ENCODE measurements around the gene TACR2. TPM values are rescaled to one million over a fixed set of nuclear protein-coding genes. Genes with fewer than 3 reads are reported as not detected.
"Not testable (repeated sequence)": the region's sequence is repeated elsewhere in the genome, so short reads cannot be mapped to it uniquely, and the experiment has no call there.

TACR2 gene
- polyA plus RNA-seq, 3 donors = 0.19 to 0.23 (median 0.20) TPM

- 6% methylated on average over 32 of the region's 38 CpGs for WGBS (ENCODE audit: insufficient coverage)
Observed at GRCh38 chr10:69451784-69452251, 35.1 kb upstream of the TACR2 start.

GRCh38 chr10:69451209-69451783 is 34.6 kb upstream of the TACR2 start, which contains the start of gene TSPAN15:
TSPAN15 (plus strand) TSS chr10:69451465; CDS start chr10:69451595, 130 bp downstream.
- intact Hi-C loops (cut with micrococcal nuclease) = no loop called here
- Mint-ChIP-seq H3K4me3 (peak within 1 kb of the TSS; percentile 80 to 94), H3K27me3 (ENCODE audit: low read depth in 3 of 3) (peaks cover 20 to 37% (median 29%) of the 10 kb centered on the region in 3 donors), H3K9me3 (peaks cover 0 to 4% (median 0%) of the 10 kb centered on the region in 7 donors), H3K4me1 (peaks cover 20% of the 10 kb centered on the region), H3K27ac (peak within 1 kb of the TSS in 2 of 7 donors; percentile 3 to 69), H3K36me3 (peaks cover 0 to 2% of the 10 kb centered on the region in 2 donors)
- H3K27ac ChIP-seq (ENCODE audit: low read depth in 1 of 2, low read length in 2 of 2) = no peak within 1 kb of the TSS
- H2AFZ ChIP-seq (ENCODE audit: insufficient read depth, low read depth, low read length, poor library complexity, severe bottlenecking) = peak within 1 kb of the TSS; percentile 78
- no peaks in the 10 kb centered on the region for H4K20me1 ChIP-seq (ENCODE audit: insufficient read depth, low read length)
- H3K36me3 ChIP-seq (replicated peaks in 1 of 2; ENCODE audit: control insufficient read depth in 1 of 2, insufficient read depth in 2 of 2, low read length in 2 of 2) = no peaks in the 10 kb centered on the region
- H3K4me3 ChIP-seq (replicated peaks in 1 of 3; ENCODE audit: low read depth in 2 of 3, low read length in 3 of 3) = peak within 1 kb of the TSS; percentile 36 to 78 (median 40)
- H3K4me2 ChIP-seq (replicated peaks; ENCODE audit: extremely low read depth, low read length, poor library complexity, severe bottlenecking) = peak within 1 kb of the TSS; percentile 89
- no peaks in the 10 kb centered on the region for H3K79me2 ChIP-seq (ENCODE audit: insufficient read depth, low read length)
- under 1% methylated on average over 41 of the region's 45 CpGs for WGBS (ENCODE audit: insufficient coverage)
- H3K27me3 ChIP-seq (ENCODE audit: control insufficient read depth in 2 of 2, insufficient read depth in 2 of 2, low read length in 2 of 2) = peaks cover 12 to 25% of the 10 kb centered on the region in 2 donors
- peaks cover 11 to 14% of the 10 kb centered on the region in 2 donors for H3K4me1 ChIP-seq (ENCODE audit: control insufficient read depth in 1 of 2, insufficient read depth in 2 of 2, low read length in 2 of 2)
- DNase-seq = peak; percentile 28 to 48 (median 39)
- peak within 1 kb of the TSS; percentile 53 for H3K9ac ChIP-seq (ENCODE audit: insufficient read depth, low read length, poor library complexity, severe bottlenecking)
- TF ChIP-seq CTCF (IDR thresholded peaks at IDR 0.05) = no peak
- H3K9me3 ChIP-seq (replicated peaks in 1 of 2; ENCODE audit: control insufficient read depth in 1 of 2, insufficient read depth in 1 of 2, low read length in 2 of 2) = no peaks in the 10 kb centered on the region

More at GRCh38 chr10:69451784-69452251, 35.1 kb upstream of the TACR2 start:
- Histone ChIP-seq H3K79me2 (ENCODE audit: insufficient read depth, low read length) (no peaks in the 10 kb centered on the region), H3K36me3 (replicated peaks in 1 of 2; ENCODE audit: control insufficient read depth in 1 of 2, insufficient read depth in 2 of 2, low read length in 2 of 2) (no peaks in the 10 kb centered on the region), H3K27ac (ENCODE audit: low read depth in 1 of 2, low read length in 2 of 2) (no peak overlapping the region), H2AFZ (ENCODE audit: insufficient read depth, low read depth, low read length, poor library complexity, severe bottlenecking) (peak overlapping the region; percentile 78), H3K4me3 (replicated peaks in 1 of 3; ENCODE audit: low read depth in 2 of 3, low read length in 3 of 3) (peak overlapping the region; percentile 36 to 78 (median 40)), H4K20me1 (ENCODE audit: insufficient read depth, low read length) (no peaks in the 10 kb centered on the region), H3K4me1 (ENCODE audit: control insufficient read depth in 1 of 2, insufficient read depth in 2 of 2, low read length in 2 of 2) (peaks cover 11 to 14% of the 10 kb centered on the region in 2 donors), H3K4me2 (replicated peaks; ENCODE audit: extremely low read depth, low read length, poor library complexity, severe bottlenecking) (peak overlapping the region; percentile 89), H3K9me3 (replicated peaks in 1 of 2; ENCODE audit: control insufficient read depth in 1 of 2, insufficient read depth in 1 of 2, low read length in 2 of 2) (no peaks in the 10 kb centered on the region), H3K27me3 (ENCODE audit: control insufficient read depth in 2 of 2, insufficient read depth in 2 of 2, low read length in 2 of 2) (peaks cover 12 to 25% of the 10 kb centered on the region in 2 donors), H3K9ac (ENCODE audit: insufficient read depth, low read length, poor library complexity, severe bottlenecking) (peak overlapping the region; percentile 53)
- peak overlapping the region; percentile 80 to 94 for H3K4me3 Mint-ChIP-seq
- H3K36me3 Mint-ChIP-seq = peaks cover 0 to 2% of the 10 kb centered on the region in 2 donors
- H3K9me3 Mint-ChIP-seq = peaks cover 0 to 4% (median 0%) of the 10 kb centered on the region in 7 donors
- peaks cover 20 to 35% (median 29%) of the 10 kb centered on the region in 3 donors for H3K27me3 Mint-ChIP-seq (ENCODE audit: low read depth in 3 of 3)
- DNase-seq = no peak
- TF ChIP-seq CTCF (IDR thresholded peaks at IDR 0.05) = no peak
- peak overlapping the region in 1 of 7 donors; percentile 69 for H3K27ac Mint-ChIP-seq
- peaks cover 17% of the 10 kb centered on the region for H3K4me1 Mint-ChIP-seq
- intact Hi-C loops (cut with micrococcal nuclease) = no loop called here

- intact Hi-C loops (cut with micrococcal nuclease); H3K27ac Mint-ChIP-seq: not testable (repeated sequence)
Observed at GRCh38 chr10:69450395-69450794, 33.7 kb upstream of the TACR2 start.

More at GRCh38 chr10:69450395-69450794, 33.7 kb upstream of the TACR2 start:
- H3K27ac ChIP-seq (ENCODE audit: low read depth in 1 of 2, low read length in 2 of 2); H3K79me2 ChIP-seq (ENCODE audit: insufficient read depth, low read length); H3K4me3 Mint-ChIP-seq; H3K4me3 ChIP-seq (replicated peaks in 1 of 3; ENCODE audit: low read depth in 2 of 3, low read length in 3 of 3); H2AFZ ChIP-seq (ENCODE audit: insufficient read depth, low read depth, low read length, poor library complexity, severe bottlenecking); DNase-seq; H3K36me3 Mint-ChIP-seq; H3K36me3 ChIP-seq (replicated peaks in 1 of 2; ENCODE audit: control insufficient read depth in 1 of 2, insufficient read depth in 2 of 2, low read length in 2 of 2); H3K9ac ChIP-seq (ENCODE audit: insufficient read depth, low read length, poor library complexity, severe bottlenecking); H3K4me2 ChIP-seq (replicated peaks; ENCODE audit: extremely low read depth, low read length, poor library complexity, severe bottlenecking); H3K9me3 ChIP-seq (replicated peaks in 1 of 2; ENCODE audit: control insufficient read depth in 1 of 2, insufficient read depth in 1 of 2, low read length in 2 of 2); H4K20me1 ChIP-seq (ENCODE audit: insufficient read depth, low read length); H3K9me3 Mint-ChIP-seq: not testable (repeated sequence)
- H3K27me3 Mint-ChIP-seq (ENCODE audit: low read depth in 3 of 3) = peaks cover 20 to 36% (median 30%) of the 10 kb centered on the region in 3 donors
- WGBS (ENCODE audit: insufficient coverage) = 96% methylated on average over 13 of the region's 16 CpGs
- Histone ChIP-seq H3K4me1 (ENCODE audit: control insufficient read depth in 1 of 2, insufficient read depth in 2 of 2, low read length in 2 of 2) (peaks cover 11 to 14% of the 10 kb centered on the region in 2 donors), H3K27me3 (ENCODE audit: control insufficient read depth in 2 of 2, insufficient read depth in 2 of 2, low read length in 2 of 2) (peaks cover 12 to 25% of the 10 kb centered on the region in 2 donors)
- peaks cover 20% of the 10 kb centered on the region for H3K4me1 Mint-ChIP-seq
